Peyer's patch (tissue), 4 donors: Measurements from ENCODE around the gene DNAJC6.

Experiments used
- POLR2A ChIP-seq, 2 donors: fragments of 450-650 bp; IDR thresholded peaks; one replicate each; pipeline ENCODE4 v1.5.1; 2017; ENCODE audit warnings: antibody characterized with exemption in 2 of 2, mild to moderate bottlenecking in 2 of 2, moderate library complexity in 2 of 2
- TF ChIP-seq, protein P1 (sequence below), 6 experiments: fragments of 450-650 bp in 4 of 6; fragments of 200-600 bp in 2 of 6; sonication (generic) in 1 of 6; IDR thresholded peaks; one replicate each; pipeline ENCODE4 v1.5.1; 2017 to 2019; ENCODE audit warnings: antibody characterized with exemption in 6 of 6, mild to moderate bottlenecking in 3 of 6, moderate library complexity in 1 of 6

DNA sequence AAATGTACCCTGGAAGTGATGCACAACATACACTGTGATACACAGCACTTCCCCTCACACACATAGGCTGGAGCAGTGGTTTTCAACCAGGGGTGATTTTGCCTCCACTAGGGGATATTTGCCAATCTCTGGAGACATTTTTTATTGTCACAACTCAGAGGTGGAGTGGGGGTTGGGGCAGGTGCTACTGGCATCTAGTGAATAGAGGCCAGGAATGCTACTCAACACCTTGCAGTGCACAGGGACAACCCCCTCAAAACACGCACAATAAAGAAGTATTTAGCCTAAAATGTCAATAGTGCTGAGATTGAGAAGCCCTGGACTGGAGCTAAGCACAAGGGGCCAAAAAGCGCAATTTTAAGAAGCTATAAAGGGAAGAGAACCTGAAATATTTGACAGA is 54.1 kb downstream of the DNAJC6 start:
- TF ChIP-seq, protein P1, sequence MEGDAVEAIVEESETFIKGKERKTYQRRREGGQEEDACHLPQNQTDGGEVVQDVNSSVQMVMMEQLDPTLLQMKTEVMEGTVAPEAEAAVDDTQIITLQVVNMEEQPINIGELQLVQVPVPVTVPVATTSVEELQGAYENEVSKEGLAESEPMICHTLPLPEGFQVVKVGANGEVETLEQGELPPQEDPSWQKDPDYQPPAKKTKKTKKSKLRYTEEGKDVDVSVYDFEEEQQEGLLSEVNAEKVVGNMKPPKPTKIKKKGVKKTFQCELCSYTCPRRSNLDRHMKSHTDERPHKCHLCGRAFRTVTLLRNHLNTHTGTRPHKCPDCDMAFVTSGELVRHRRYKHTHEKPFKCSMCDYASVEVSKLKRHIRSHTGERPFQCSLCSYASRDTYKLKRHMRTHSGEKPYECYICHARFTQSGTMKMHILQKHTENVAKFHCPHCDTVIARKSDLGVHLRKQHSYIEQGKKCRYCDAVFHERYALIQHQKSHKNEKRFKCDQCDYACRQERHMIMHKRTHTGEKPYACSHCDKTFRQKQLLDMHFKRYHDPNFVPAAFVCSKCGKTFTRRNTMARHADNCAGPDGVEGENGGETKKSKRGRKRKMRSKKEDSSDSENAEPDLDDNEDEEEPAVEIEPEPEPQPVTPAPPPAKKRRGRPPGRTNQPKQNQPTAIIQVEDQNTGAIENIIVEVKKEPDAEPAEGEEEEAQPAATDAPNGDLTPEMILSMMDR (IDR thresholded peaks at IDR 0.05): no peak
- no peak for TF ChIP-seq POLR2A (IDR thresholded peaks at IDR 0.05)
